Trophoblast cell (in vitro differentiated cells and primary cell): ENCODE results near the gene PCGF3.

Experiments
- DNase-seq, 2 donors: peaks; one replicate each; pipeline ENCODE4 v3.0.0-alpha.2; 2016
- H2AFZ ChIP-seq: 2 replicates; pipeline ENCODE4 v1.6.1; 2013; ENCODE audit warnings: low read length, moderate library complexity, mild to moderate bottlenecking; ENCODE audit not compliant: insufficient read depth, poor library complexity
- H2AK5ac ChIP-seq: 2 replicates; pipeline ENCODE4 v1.6.1; 2013; ENCODE audit warnings: mild to moderate bottlenecking, low read length
- H2BK120ac ChIP-seq: 2 replicates; pipeline ENCODE4 v1.6.1; 2013; ENCODE audit warnings: low read length, mild to moderate bottlenecking, moderate library complexity; ENCODE audit not compliant: insufficient read depth, poor library complexity
- H2BK12ac ChIP-seq: 2 replicates; pipeline ENCODE4 v1.6.1; 2013; ENCODE audit warnings: mild to moderate bottlenecking, low read length, moderate library complexity
- H2BK5ac ChIP-seq: 2 replicates; pipeline ENCODE4 v1.6.1; 2013; ENCODE audit warnings: low read length, low read depth, moderate library complexity, mild to moderate bottlenecking; ENCODE audit not compliant: poor library complexity
- H3K14ac ChIP-seq: 2 replicates; pipeline ENCODE4 v1.6.1; 2013; ENCODE audit warnings: mild to moderate bottlenecking, low read length
- H3K18ac ChIP-seq: 2 replicates; pipeline ENCODE4 v1.6.1; 2013; ENCODE audit warnings: mild to moderate bottlenecking, low read length
- H3K23ac ChIP-seq: 2 replicates; pipeline ENCODE4 v1.6.1; 2013; ENCODE audit warnings: low read length
- H3K27ac ChIP-seq: 2 replicates; pipeline ENCODE4 v1.5.1; 2013; ENCODE audit warnings: low read depth, mild to moderate bottlenecking, inconsistent platforms, low read length, moderate library complexity
- H3K27me3 ChIP-seq: 2 replicates; pipeline ENCODE4 v1.6.1; 2013; ENCODE audit warnings: inconsistent platforms, mild to moderate bottlenecking, low read length, moderate library complexity; ENCODE audit not compliant: insufficient read depth
- H3K36me3 ChIP-seq, 2 experiments: 1 replicate in 1 of 2; 2 replicates in 1 of 2; pipeline ENCODE4 v1.6.1; 2013; ENCODE audit warnings: low read length in 2 of 2, mild to moderate bottlenecking in 2 of 2, moderate library complexity in 1 of 2; ENCODE audit not compliant: insufficient read depth in 2 of 2, control insufficient read depth in 1 of 2
- H3K4ac ChIP-seq: 2 replicates; pipeline ENCODE4 v1.6.1; 2013; ENCODE audit warnings: low read depth, mild to moderate bottlenecking, low read length, moderate library complexity
- H3K4me1 ChIP-seq, 2 experiments: 1 replicate in 1 of 2; 2 replicates in 1 of 2; pipeline ENCODE4 v1.6.1; 2013; ENCODE audit warnings: low read length in 2 of 2, mild to moderate bottlenecking in 2 of 2, moderate library complexity in 1 of 2; ENCODE audit not compliant: insufficient read depth in 2 of 2, control insufficient read depth in 1 of 2
- H3K4me2 ChIP-seq: 2 replicates; pipeline ENCODE4 v1.6.1; 2013; ENCODE audit warnings: inconsistent platforms, mild to moderate bottlenecking, low read length, moderate library complexity
- H3K4me3 ChIP-seq: 2 replicates; pipeline ENCODE4 v1.5.1; 2013; ENCODE audit warnings: mild to moderate bottlenecking, low read depth, low read length, inconsistent platforms
- H3K79me1 ChIP-seq: one replicate; pipeline ENCODE4 v1.6.1; 2013; ENCODE audit warnings: low read length
- H3K79me2 ChIP-seq: 2 replicates; pipeline ENCODE4 v1.6.1; 2013; ENCODE audit warnings: low read length, mild to moderate bottlenecking; ENCODE audit not compliant: control insufficient read depth, insufficient read depth, poor library complexity
- H3K9ac ChIP-seq: 2 replicates; pipeline ENCODE4 v1.6.1; 2013; ENCODE audit warnings: mild to moderate bottlenecking, low read length
- H3K9me3 ChIP-seq: 2 replicates; pipeline ENCODE4 v1.6.1; 2013; ENCODE audit warnings: low read depth, mild to moderate bottlenecking, control low read depth, inconsistent platforms, low read length; ENCODE audit not compliant: insufficient read depth
- H4K12ac ChIP-seq: 2 replicates; pipeline ENCODE4 v1.6.1; 2013; ENCODE audit warnings: low read depth, mild to moderate bottlenecking, low read length, moderate library complexity
- H4K8ac ChIP-seq: 2 replicates; pipeline ENCODE4 v1.6.1; 2013; ENCODE audit warnings: low read depth, mild to moderate bottlenecking, low read length, moderate library complexity
- H4K91ac ChIP-seq: one replicate; pipeline ENCODE4 v1.6.1; 2013; ENCODE audit warnings: low read depth, mild to moderate bottlenecking, low read length, moderate library complexity
- WGBS: extraction: QIAGEN DNeasy Blood & Tissue Kit; methylation state at CpG from one replicate; pipeline ENCODE4 v1.1.7; 2013; ENCODE audit warnings: missing lambda C conversion rate; ENCODE audit not compliant: insufficient read length, insufficient coverage; ENCODE audit errors: extremely low coverage; 5-methylcytosine and 5-hydroxymethylcytosine counted together

Gene PCGF3

DNA sequence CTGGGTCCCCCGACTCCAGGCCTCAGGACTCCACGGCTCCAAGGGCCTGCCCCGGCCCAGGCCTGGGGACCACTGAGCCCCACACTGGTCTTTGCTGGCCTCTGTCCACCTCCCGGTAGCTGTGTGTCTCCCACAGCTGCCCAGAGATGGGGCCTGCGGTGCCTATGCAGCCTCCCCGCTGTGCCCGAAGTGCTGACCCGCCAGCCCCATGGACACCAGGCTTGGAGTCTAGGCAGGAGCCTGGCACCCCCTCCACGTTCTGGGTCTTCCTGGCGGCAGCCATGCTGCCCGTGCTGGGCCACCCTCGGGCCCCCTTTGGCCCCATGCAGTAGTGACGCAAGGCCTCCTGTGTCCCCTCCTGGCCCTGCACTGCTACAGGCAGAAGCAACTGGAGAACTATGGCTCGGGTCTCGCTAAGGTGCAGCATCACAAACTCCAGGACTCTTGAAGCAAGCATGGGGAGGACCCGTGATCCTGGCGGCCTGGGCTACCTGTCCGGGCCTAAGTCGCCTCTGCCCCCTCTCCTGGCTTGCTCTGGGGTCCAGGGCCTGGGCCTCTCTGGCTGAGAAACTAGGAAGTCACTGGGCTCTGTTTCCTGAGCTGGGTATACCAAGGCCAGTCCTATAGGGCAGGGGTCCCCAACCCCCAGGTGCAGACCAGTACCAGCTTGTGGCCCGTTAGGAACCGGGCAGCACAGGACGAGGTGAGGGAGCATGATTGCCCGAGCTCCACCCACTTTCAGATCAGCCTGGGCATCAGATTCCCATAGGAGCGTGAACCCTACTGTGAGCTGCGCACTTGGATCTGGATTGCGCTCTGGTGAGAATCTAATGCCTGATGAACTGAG is 30.4 kb upstream of the PCGF3 start:
- Histone ChIP-seq H3K27ac (no peak overlapping the region), H3K9ac (peak overlapping the region; percentile 92), H4K91ac (peak overlapping the region; percentile 97), H3K79me1 (peaks cover 11% of the 10 kb centered on the region), H3K36me3 (peaks cover 17 to 21% of the 10 kb centered on the region in 2 experiments), H3K27me3 (no peaks in the 10 kb centered on the region), H3K23ac (no peak overlapping the region), H3K9me3 (no peaks in the 10 kb centered on the region), H3K14ac (peak overlapping the region; percentile 95), H2BK12ac (peak overlapping the region; percentile 1), H3K4me3 (peak overlapping the region; percentile 93), H3K18ac (peak overlapping the region; percentile 94), H2BK120ac (peak overlapping the region; percentile 69), H3K4ac (peak overlapping the region; percentile 82), H2AFZ (peak overlapping the region; percentile 9), H3K79me2 (peaks cover 11% of the 10 kb centered on the region), H3K4me1 (peaks cover 16 to 18% of the 10 kb centered on the region in 2 experiments), H4K12ac (peak overlapping the region; percentile 96), H4K8ac (peak overlapping the region; percentile 99), H2AK5ac (peak overlapping the region; percentile 97), H3K4me2 (peak overlapping the region; percentile 87), H2BK5ac (peak overlapping the region; percentile 87)
- DNase-seq, result peak in 1 of 2 donors; percentile 10
- no CpG with 5 or more reads among the region's 26 CpGs for WGBS

DNA sequence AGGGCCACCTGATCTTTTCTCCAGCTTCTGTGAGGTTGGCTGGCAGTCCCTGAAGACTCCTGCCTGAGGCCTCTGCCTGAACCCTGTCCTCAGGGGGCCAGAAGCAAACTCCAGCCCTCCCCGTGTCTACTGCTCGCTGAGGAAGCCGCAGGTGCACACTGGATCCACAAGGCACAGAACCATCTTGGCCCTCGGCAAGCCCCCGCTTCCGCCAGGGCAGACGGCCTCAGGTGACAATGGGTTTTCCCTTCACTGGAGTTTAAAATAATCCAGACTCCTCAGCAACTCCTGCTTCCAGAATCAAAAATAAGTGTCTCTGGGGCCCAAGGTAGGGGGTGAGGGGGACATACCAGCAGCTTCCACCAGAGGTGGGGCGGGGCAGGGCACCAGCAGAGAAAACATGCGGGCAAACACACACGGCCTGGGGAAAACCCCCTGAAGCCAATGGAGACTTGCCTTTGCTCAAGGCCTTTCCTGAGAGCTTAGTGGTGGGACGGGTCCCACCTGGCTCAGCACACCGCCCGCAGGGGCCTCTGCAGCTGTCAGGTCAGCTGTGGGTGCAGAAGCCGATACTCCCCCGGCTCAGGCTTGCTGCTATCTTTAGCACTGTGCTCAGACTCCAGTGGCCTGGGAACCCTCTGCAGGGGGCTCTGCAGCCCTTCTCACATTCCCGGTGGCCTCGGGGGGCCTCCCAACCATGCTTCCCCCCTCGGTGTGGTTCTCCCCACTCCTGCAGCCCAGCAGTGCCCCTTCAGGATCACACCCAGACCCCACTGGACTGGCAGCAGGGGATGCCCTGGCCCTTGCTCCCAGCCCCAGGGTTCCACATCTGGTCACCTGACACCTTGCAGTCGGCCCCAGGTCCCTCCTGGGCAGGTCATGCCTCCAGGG is 29.4 kb upstream of the PCGF3 start:
- no peak overlapping the region for H2BK120ac ChIP-seq
- H2BK5ac ChIP-seq, result no peak overlapping the region
- no peak overlapping the region for H3K14ac ChIP-seq
- no peak overlapping the region for H2AFZ ChIP-seq
- no peak overlapping the region for H3K9ac ChIP-seq
- H4K8ac ChIP-seq, result no peak overlapping the region
- H4K91ac ChIP-seq, result no peak overlapping the region
- no peak overlapping the region for H3K4me3 ChIP-seq
- no peak overlapping the region for H3K18ac ChIP-seq
- no peak overlapping the region for H3K4me2 ChIP-seq
- no CpG with 5 or more reads among the region's 19 CpGs for WGBS
- no peaks in the 10 kb centered on the region for H3K27me3 ChIP-seq
- peak; percentile 94 to 95 for DNase-seq
- no peaks in the 10 kb centered on the region for H3K9me3 ChIP-seq
- no peak overlapping the region for H3K27ac ChIP-seq
- peaks cover 11% of the 10 kb centered on the region for H3K79me2 ChIP-seq
- H2AK5ac ChIP-seq, result no peak overlapping the region
- no peak overlapping the region for H3K4ac ChIP-seq
- no peak overlapping the region for H2BK12ac ChIP-seq
- no peak overlapping the region for H3K23ac ChIP-seq
- H3K79me1 ChIP-seq, result peaks cover 11% of the 10 kb centered on the region
- peaks cover 23 to 24% of the 10 kb centered on the region in 2 experiments for H3K4me1 ChIP-seq
- H3K36me3 ChIP-seq, result peaks cover 17% of the 10 kb centered on the region in 2 experiments
- H4K12ac ChIP-seq, result no peak overlapping the region

GRCh38 chr4:676871-677235 is 28.8 kb upstream of the PCGF3 start:
- no peak overlapping the region for H3K4me2 ChIP-seq
- H3K36me3 ChIP-seq, result peaks cover 11% of the 10 kb centered on the region in 2 experiments
- H3K27me3 ChIP-seq, result no peaks in the 10 kb centered on the region
- no peak overlapping the region for H2BK5ac ChIP-seq
- H2AFZ ChIP-seq, result no peak overlapping the region
- H3K79me1 ChIP-seq, result peaks cover 11% of the 10 kb centered on the region
- H4K8ac ChIP-seq, result no peak overlapping the region
- H3K9me3 ChIP-seq, result no peaks in the 10 kb centered on the region
- DNase-seq, result no peak
- WGBS, result no CpG with 5 or more reads among the region's 8 CpGs
- peaks cover 11% of the 10 kb centered on the region for H3K79me2 ChIP-seq
- H3K23ac ChIP-seq, result no peak overlapping the region
- no peak overlapping the region for H3K4ac ChIP-seq
- no peak overlapping the region for H4K91ac ChIP-seq
- H4K12ac ChIP-seq, result no peak overlapping the region
- H3K27ac ChIP-seq, result no peak overlapping the region
- peaks cover 23 to 25% of the 10 kb centered on the region in 2 experiments for H3K4me1 ChIP-seq
- H2BK12ac ChIP-seq, result no peak overlapping the region
- H3K18ac ChIP-seq, result no peak overlapping the region
- H2AK5ac ChIP-seq, result no peak overlapping the region
- H3K14ac ChIP-seq, result no peak overlapping the region
- H3K4me3 ChIP-seq, result no peak overlapping the region
- H2BK120ac ChIP-seq, result no peak overlapping the region
- H3K9ac ChIP-seq, result no peak overlapping the region

GRCh38 chr4:677431-678293 is 28.0 kb upstream of the PCGF3 start:
- no CpG with 5 or more reads among the region's 26 CpGs for WGBS
- DNase-seq, result peak; percentile 73 to 84
- Histone ChIP-seq H3K4me1 (peaks cover 23 to 25% of the 10 kb centered on the region in 2 experiments), H3K27ac (no peak overlapping the region), H3K9me3 (no peaks in the 10 kb centered on the region), H3K4ac (no peak overlapping the region), H3K18ac (no peak overlapping the region), H2AK5ac (no peak overlapping the region), H3K36me3 (peaks cover 3 to 4% of the 10 kb centered on the region in 2 experiments), H3K4me2 (no peak overlapping the region), H3K14ac (no peak overlapping the region), H4K8ac (no peak overlapping the region), H3K9ac (no peak overlapping the region), H3K27me3 (no peaks in the 10 kb centered on the region), H3K79me1 (peaks cover 11% of the 10 kb centered on the region), H2BK12ac (no peak overlapping the region), H2AFZ (no peak overlapping the region), H3K4me3 (peak overlapping the region; percentile 31), H3K79me2 (peaks cover 11% of the 10 kb centered on the region), H4K12ac (no peak overlapping the region), H2BK120ac (no peak overlapping the region), H2BK5ac (no peak overlapping the region), H4K91ac (no peak overlapping the region), H3K23ac (peak overlapping the region; percentile 50)
